Heart left ventricle (tissue), 16 donors: ENCODE results near the gene MAFF. TPM values are rescaled to one million over a fixed set of nuclear protein-coding genes. Genes with fewer than 3 reads are reported as not detected.

ENCODE experiments used
- ATAC-seq, 4 donors: fragments of 200-7000 bp; cut with Tn5 transposase; one replicate each; pipeline ENCODE4 v1.9.1; 2020 to 2022; ENCODE audit warnings: moderate library complexity in 4 of 4, mild to moderate bottlenecking in 3 of 4, moderate number of reproducible peaks in 1 of 4
- DNase-seq, 5 donors: peaks; one replicate each; pipeline ENCODE4 v3.0.0-alpha.2; 2020
- H3K27ac ChIP-seq, 12 donors: fragments of 200-600 bp; sonication (generic) in 4 of 12; one replicate each; pipeline versions ENCODE4 v1.5.0 to v1.8.0; 2016 to 2022; ENCODE audit warnings: mild to moderate bottlenecking in 2 of 12
- H3K27me3 ChIP-seq, 9 donors: fragments of 200-600 bp; sonication (generic) in 2 of 9; one replicate each; pipeline versions ENCODE4 v1.5.1 to v1.8.0; 2016 to 2022; ENCODE audit warnings: mild to moderate bottlenecking in 3 of 9
- H3K36me3 ChIP-seq, 9 donors: fragments of 200-600 bp; sonication (generic) in 2 of 9; one replicate each; pipeline versions ENCODE4 v1.5.0 to v1.8.0; 2018 to 2022; ENCODE audit warnings: mild to moderate bottlenecking in 2 of 9
- H3K4me1 ChIP-seq, 12 donors: fragments of 200-600 bp; sonication (generic) in 4 of 12; one replicate each; pipeline versions ENCODE4 v1.5.0 to v1.8.0; 2016 to 2022; ENCODE audit warnings: mild to moderate bottlenecking in 3 of 12
- H3K4me3 ChIP-seq, 12 donors: fragments of 200-600 bp; sonication (generic) in 4 of 12; one replicate each; pipeline versions ENCODE4 v1.5.0 to v1.8.0; 2017 to 2022; ENCODE audit warnings: mild to moderate bottlenecking in 9 of 12, moderate library complexity in 4 of 12
- H3K9me3 ChIP-seq, 12 donors: fragments of 200-600 bp; sonication (generic) in 4 of 12; one replicate each; pipeline versions ENCODE4 v1.5.0 to v1.8.0; 2016 to 2022; ENCODE audit warnings: mild to moderate bottlenecking in 1 of 12
- POLR2A ChIP-seq, 2 donors: fragments of 450-650 bp; IDR thresholded peaks; one replicate each; pipeline ENCODE4 v1.6.1; 2017; ENCODE audit warnings: antibody characterized with exemption in 2 of 2, mild to moderate bottlenecking in 2 of 2, moderate library complexity in 2 of 2
- WGBS, 4 donors: extraction: QIAGEN DNeasy Blood & Tissue Kit in 2 of 4; methylation state at CpG; one replicate each; pipeline versions ENCODE4 v1.1.5 to v1.1.7; 2013 to 2018; 5-methylcytosine and 5-hydroxymethylcytosine counted together
- intact Hi-C, 10 donors: fragments of 100-400 bp; cut with DNase I; formaldehyde crosslinking; loops; one replicate each; pipeline versions ENCODE4 v1.11.1 to v1.14.2; 2022
- polyA plus RNA-seq, 2 donors: library from polyadenylated mRNA; stranded (reverse); fragments of 200-250 nt; gene quantifications; one replicate each; pipeline ENCODE4 v1.2.3, GENCODE V29; 2013
- total RNA-seq, 9 donors: library from RNA; depleted of rRNA in 2 of 9; stranded (reverse); fragments of >200 nt in 2 of 9; fragmentation: NEBNext Ultra II Directional in 3 of 9; extraction: Animal tissue kit (Norgen Biotek cat#: 25700) in 3 of 9; gene quantifications; one replicate each; pipeline versions ENCODE4 v1.1.0 to v1.2.4, GENCODE V29; 2016 to 2023
- TF ChIP-seq, protein P1 (sequence below), 12 donors: fragments of 200-600 bp; sonication (generic) in 4 of 12; IDR thresholded peaks; one replicate each; pipeline versions ENCODE4 v1.5.0 to v1.8.0; 2018 to 2022; ENCODE audit warnings: antibody characterized with exemption in 12 of 12, mild to moderate bottlenecking in 5 of 12
- donor health status: ischemic (EF 13 %, LVEDD 7.1; RV severe dilation, severe dysfunction).
- donor health status: healthy with polysubstance abuse.
- donor health status: DM: no; HTN: yes; CAD: no.
- donor health status: DM: no; HTN: no; CAD: no.
- donor health status: ischemic (EF 25% LVEDD 6.9; RV normal size, moderate dysfunction).
- donor health status: ischemic (EF 25% LVEDD 5.7; RV mildly dilated, moderate dysfunction).
- donor health status: healthy.
- donor health status: DM: yes; HTN: yes; CAD: no.
- donor health status: ischemic (EF 35%, LVEDD 5.7; RV mildly dilated, moderate dysfunction).
- donor health status: nonischemic (EF 11% LVEDD 7.7; RV severe dilation, severe dysfunction).
- donor health status: DM: yes; HTN: yes; CAD: no.
- donor health status: PGD.
- donor health status: ischemic (EF 29% LVEDD 5.4; RV normal size, mild dysfunction).
- donor health status: nonischemic (EF 23%, LVEDD 6.1; RV moderate dilation, normal function).

The MAFF gene
- total and polyA plus RNA-seq, 11 donors: 1.9 to 36.0 (median 4.7) TPM

DNA sequence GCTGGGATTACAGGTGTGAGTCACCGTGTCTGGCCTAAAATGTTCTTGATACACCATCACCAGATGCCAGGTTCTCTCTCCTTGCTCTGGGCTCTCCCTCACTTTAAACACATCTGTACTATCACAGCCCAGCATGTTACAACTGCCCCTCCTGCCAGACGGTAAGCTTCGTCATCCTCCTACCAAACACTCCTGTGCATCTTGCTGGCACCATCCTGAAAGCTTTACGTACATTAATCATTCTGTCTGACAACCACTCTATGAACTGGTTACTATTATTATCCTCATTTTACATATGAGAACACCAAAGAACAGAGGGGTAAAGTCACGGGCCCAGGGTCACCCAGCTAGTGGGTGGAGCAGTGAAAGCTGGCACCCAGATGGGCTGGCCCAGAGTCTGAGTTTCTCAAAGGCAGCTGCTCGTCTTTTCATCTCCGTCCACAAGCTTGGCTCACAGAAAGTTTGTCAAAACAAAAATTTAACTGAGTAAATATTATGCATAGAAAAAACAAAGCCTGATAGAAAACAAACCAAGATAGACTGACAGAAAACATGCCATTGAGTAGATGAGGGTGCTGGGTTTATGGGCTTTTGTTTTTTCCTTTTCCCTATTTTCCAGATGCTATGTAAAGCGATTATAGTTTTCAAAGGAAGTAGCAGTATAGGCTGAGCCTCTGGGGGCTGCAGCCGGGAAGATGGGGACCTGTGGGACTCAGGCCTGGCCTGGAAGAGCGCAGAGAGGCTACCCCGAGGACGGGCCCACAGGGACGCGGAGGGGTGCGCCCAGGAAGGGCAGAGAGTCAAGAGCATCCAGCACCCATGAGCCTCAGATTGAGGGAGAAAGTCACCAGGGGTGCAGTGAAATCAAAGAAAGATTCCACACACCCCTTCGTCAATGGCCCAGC is 29.6 kb upstream of the MAFF start:
- DNase-seq (no peak), ATAC-seq (peak in 2 of 4 donors; percentile 1 to 3)
- Histone ChIP-seq H3K9me3 (no peaks in the 10 kb centered on the region), H3K36me3 (peaks cover 0 to 12% (median 0%) of the 10 kb centered on the region in 9 donors), H3K27ac (peak overlapping the region in 11 of 12 donors; percentile 1 to 86 (median 65)), H3K27me3 (no peaks in the 10 kb centered on the region), H3K4me3 (no peak overlapping the region), H3K4me1 (peaks cover 3 to 77% (median 41%) of the 10 kb centered on the region in 12 donors)
- WGBS, 4 donors: 59 to 79% (median 74%) methylated on average over 16 of the region's 16 CpGs
- no peak for TF ChIP-seq POLR2A (IDR thresholded peaks at IDR 0.05)
- TF ChIP-seq, protein P1, sequence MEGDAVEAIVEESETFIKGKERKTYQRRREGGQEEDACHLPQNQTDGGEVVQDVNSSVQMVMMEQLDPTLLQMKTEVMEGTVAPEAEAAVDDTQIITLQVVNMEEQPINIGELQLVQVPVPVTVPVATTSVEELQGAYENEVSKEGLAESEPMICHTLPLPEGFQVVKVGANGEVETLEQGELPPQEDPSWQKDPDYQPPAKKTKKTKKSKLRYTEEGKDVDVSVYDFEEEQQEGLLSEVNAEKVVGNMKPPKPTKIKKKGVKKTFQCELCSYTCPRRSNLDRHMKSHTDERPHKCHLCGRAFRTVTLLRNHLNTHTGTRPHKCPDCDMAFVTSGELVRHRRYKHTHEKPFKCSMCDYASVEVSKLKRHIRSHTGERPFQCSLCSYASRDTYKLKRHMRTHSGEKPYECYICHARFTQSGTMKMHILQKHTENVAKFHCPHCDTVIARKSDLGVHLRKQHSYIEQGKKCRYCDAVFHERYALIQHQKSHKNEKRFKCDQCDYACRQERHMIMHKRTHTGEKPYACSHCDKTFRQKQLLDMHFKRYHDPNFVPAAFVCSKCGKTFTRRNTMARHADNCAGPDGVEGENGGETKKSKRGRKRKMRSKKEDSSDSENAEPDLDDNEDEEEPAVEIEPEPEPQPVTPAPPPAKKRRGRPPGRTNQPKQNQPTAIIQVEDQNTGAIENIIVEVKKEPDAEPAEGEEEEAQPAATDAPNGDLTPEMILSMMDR (IDR thresholded peaks at IDR 0.05): no peak
- intact Hi-C loops: no loop called here

DNA sequence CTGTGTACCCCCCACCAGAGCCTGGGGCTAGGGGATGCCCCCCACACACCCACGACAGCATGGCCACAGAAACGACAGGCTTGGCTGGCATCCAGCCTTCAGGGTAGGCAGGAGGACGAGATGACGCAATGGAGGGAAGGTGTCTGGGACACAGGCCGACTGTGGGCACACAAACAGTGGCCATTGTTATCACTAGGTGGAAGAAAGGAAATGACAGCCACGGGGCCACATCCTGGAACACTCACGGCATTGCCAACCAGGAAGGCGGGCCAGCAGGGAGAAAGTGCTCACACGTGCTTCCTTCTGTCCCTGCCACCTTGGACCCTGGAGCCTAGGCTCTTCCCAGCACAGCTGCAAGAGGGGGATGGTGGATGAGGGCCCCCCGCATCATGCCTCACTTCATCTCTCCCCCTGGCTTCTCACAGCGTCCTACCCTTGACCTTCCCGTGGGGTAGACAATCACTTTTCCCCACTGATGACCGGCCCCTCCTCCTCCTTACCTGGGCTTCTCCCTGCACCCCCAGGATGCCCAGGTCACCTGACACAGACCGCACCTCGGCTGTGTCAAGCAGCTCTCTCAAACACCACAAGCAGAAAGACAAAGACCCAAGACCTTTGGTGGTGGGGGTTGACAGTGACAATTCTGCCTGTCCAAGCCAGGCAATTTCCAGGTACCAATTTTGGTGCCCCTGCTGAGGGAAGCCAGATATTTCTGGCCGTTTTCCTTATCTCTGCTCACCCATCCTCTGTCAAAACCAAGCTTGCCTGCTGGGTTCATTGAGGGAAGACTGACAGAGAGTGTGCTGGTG is 28.8 kb upstream of the MAFF start:
- Histone ChIP-seq H3K27me3 (no peaks in the 10 kb centered on the region), H3K9me3 (no peaks in the 10 kb centered on the region), H3K4me1 (peaks cover 3 to 79% (median 42%) of the 10 kb centered on the region in 12 donors), H3K4me3 (no peak overlapping the region), H3K36me3 (peaks cover 0 to 4% (median 0%) of the 10 kb centered on the region in 9 donors), H3K27ac (peak overlapping the region in 11 of 12 donors; percentile 1 to 86 (median 65))
- ATAC-seq: peak; percentile 55 to 82 (median 72)
- peak; percentile 82 to 92 (median 84) for DNase-seq
- peak in 1 of 2 donors; percentile 20 for TF ChIP-seq POLR2A (IDR thresholded peaks at IDR 0.05)
- TF ChIP-seq, protein P1 (IDR thresholded peaks at IDR 0.05): no peak
- 31 to 39% (median 32%) methylated on average over 16 of the region's 16 CpGs for WGBS, 4 donors
- intact Hi-C loops: no loop called here

DNA sequence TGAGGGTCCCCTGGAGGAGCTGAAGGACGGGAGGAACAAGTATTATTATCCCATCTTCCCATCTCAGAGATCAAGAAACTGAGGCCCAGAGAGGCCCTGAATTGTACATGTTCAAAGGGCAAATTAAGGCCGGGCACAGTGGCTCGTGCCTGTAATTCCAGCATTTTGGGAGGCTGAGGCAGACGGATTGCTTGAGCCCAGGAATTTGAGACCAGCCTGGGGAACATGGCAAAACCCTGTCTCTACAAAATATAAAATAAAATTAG is 28.2 kb upstream of the MAFF start:
- TF ChIP-seq, protein P1 (IDR thresholded peaks at IDR 0.05): no peak
- no peak for TF ChIP-seq POLR2A (IDR thresholded peaks at IDR 0.05)
- H3K36me3 ChIP-seq: peaks cover 0 to 4% (median 0%) of the 10 kb centered on the region in 9 donors
- intact Hi-C loops: no loop called here
- H3K27me3 ChIP-seq: no peaks in the 10 kb centered on the region
- no peak overlapping the region for H3K4me3 ChIP-seq
- H3K27ac ChIP-seq: peak overlapping the region in 4 of 12 donors; percentile 64 to 84 (median 67)
- H3K9me3 ChIP-seq: no peaks in the 10 kb centered on the region
- ATAC-seq (no peak), DNase-seq (no peak)
- WGBS, 4 donors: 96 to 100% (median 98%) methylated on average over 4 of the region's 4 CpGs
- H3K4me1 ChIP-seq: peaks cover 3 to 79% (median 44%) of the 10 kb centered on the region in 12 donors

DNA sequence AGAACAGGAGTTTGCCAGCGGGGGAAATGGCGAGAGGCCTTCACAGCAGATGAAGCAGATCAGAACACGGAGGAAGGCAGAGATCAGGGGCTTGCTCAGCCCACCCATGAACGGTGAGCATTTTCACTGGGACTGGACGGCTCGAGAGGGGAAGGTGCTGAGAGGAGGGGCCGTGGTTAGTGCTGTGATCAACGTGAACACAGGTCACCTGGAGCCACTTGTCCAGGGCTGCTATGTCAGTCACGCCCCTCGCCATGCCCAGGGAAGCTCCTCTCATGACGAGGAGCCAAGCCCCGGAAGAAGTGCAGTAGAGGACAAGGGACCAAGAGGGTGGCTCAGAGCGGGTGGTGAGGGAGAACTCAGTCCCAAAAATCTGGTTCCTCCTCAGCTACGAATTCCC is 27.2 kb upstream of the MAFF start:
- intact Hi-C loops: loop anchor here in 1 of 10 donors (5.0 kb wide), 1 partner anchor 143 kb away; the partner anchor contains the start of gene CSNK1E
- ATAC-seq: no peak
- 88 to 94% (median 92%) methylated on average over 8 to 14 of the region's 14 CpGs for WGBS, 4 donors
- no peaks in the 10 kb centered on the region for H3K9me3 ChIP-seq
- TF ChIP-seq, protein P1 (IDR thresholded peaks at IDR 0.05): no peak
- TF ChIP-seq POLR2A (IDR thresholded peaks at IDR 0.05): no peak
- no peak overlapping the region for H3K4me3 ChIP-seq
- H3K36me3 ChIP-seq: no peaks in the 10 kb centered on the region
- no peak for DNase-seq
- H3K27ac ChIP-seq: peak overlapping the region in 2 of 12 donors; percentile 20 to 90
- no peaks in the 10 kb centered on the region for H3K27me3 ChIP-seq
- peaks cover 3 to 69% (median 41%) of the 10 kb centered on the region in 12 donors for H3K4me1 ChIP-seq
